Transverse colon (tissue), 4 donors: Measurements from ENCODE around the gene TOMM34. TPM values are rescaled to one million over a fixed set of nuclear protein-coding genes. Genes with fewer than 3 reads are reported as not detected.

Experiments
- DNase-seq: peaks from one replicate; pipeline ENCODE4 v3.0.0-alpha.2; 2019
- H3K27ac ChIP-seq, 4 donors: fragments of 200-600 bp; sonication (generic); 2 replicates each; pipeline ENCODE4 v1.5.1; 2016 to 2018; ENCODE audit warnings: inconsistent platforms in 4 of 4
- H3K27me3 ChIP-seq: fragments of 200-600 bp; sonication (generic); 2 replicates; pipeline ENCODE4 v1.5.1; 2017; ENCODE audit warnings: inconsistent platforms
- H3K36me3 ChIP-seq, 4 donors: fragments of 200-600 bp; sonication (generic); 2 replicates each; pipeline ENCODE4 v1.5.1; 2017 to 2019; ENCODE audit warnings: inconsistent platforms in 4 of 4
- H3K4me1 ChIP-seq, 4 donors: fragments of 200-600 bp; sonication (generic); 2 replicates each; pipeline ENCODE4 v1.5.1; 2017 to 2020; ENCODE audit warnings: inconsistent platforms in 4 of 4
- H3K4me3 ChIP-seq, 4 donors: fragments of 200-600 bp; sonication (generic); 1 replicate in 1 of 4; 2 replicates in 3 of 4; pipeline versions ENCODE4 v1.5.1 to v1.6.1; 2017 to 2019; ENCODE audit warnings: inconsistent platforms in 4 of 4
- H3K9me3 ChIP-seq, 2 donors: fragments of 200-600 bp; sonication (generic); 2 replicates each; pipeline ENCODE4 v1.5.1; 2017 to 2019; ENCODE audit warnings: inconsistent platforms in 2 of 2
- EP300 ChIP-seq: sonication (generic); formaldehyde crosslinking; IDR thresholded peaks from one replicate; pipeline ENCODE4 v1.6.1; 2017; ENCODE audit warnings: antibody characterized with exemption, low read depth
- POLR2A ChIP-seq: fragments of 450-650 bp; IDR thresholded peaks from one replicate; pipeline ENCODE4 v1.6.1; 2016; ENCODE audit warnings: antibody characterized with exemption, mild to moderate bottlenecking, moderate library complexity
- POLR2AphosphoS5 ChIP-seq, 3 donors: sonication (generic); formaldehyde crosslinking; IDR thresholded peaks; one replicate each; pipeline ENCODE4 v1.6.1; 2016; ENCODE audit warnings: antibody characterized with exemption in 3 of 3
- WGBS, 2 donors: methylation state at CpG; one replicate each; pipeline ENCODE4 v1.1.5; 2018; ENCODE audit warnings: low coverage in 1 of 2; 5-methylcytosine and 5-hydroxymethylcytosine counted together
- in situ Hi-C, 4 donors: fragments of 200-750 bp; cut with MboI; loops; one replicate each; pipeline versions ENCODE4 v1.15.0 to v1.15.1; 2017; ENCODE audit warnings: low sequenced_read_pairs in 3 of 4, low pct_ligation_motif_present in 1 of 4, low pct_unique_long_range_greater_than_20kb in 1 of 4
- intact Hi-C: fragments of 100-400 bp; cut with DNase I; formaldehyde crosslinking; loops from one replicate; pipeline ENCODE4 v1.15.1; 2023; ENCODE audit warnings: low total_unique reads
- total RNA-seq, 4 donors: library from RNA; depleted of rRNA; stranded (reverse); fragments of >200 nt; gene quantifications; one replicate each; pipeline ENCODE4 v1.1.0, GENCODE V29; 2016
- TF ChIP-seq, protein P1 (sequence below), 5 experiments: fragments of 200-600 bp in 3 of 5; fragments of 450-650 bp in 2 of 5; sonication (generic) in 3 of 5; IDR thresholded peaks; 1 replicate in 2 of 5; 2 replicates in 3 of 5; pipeline ENCODE4 v1.5.1; 2016 to 2017; ENCODE audit warnings: antibody characterized with exemption in 5 of 5, inconsistent platforms in 3 of 5, mild to moderate bottlenecking in 2 of 5, moderate library complexity in 1 of 5

TOMM34 gene
- total RNA-seq, 4 donors from 2014 or later: 1.2 to 14.8 (median 9.4) TPM

DNA sequence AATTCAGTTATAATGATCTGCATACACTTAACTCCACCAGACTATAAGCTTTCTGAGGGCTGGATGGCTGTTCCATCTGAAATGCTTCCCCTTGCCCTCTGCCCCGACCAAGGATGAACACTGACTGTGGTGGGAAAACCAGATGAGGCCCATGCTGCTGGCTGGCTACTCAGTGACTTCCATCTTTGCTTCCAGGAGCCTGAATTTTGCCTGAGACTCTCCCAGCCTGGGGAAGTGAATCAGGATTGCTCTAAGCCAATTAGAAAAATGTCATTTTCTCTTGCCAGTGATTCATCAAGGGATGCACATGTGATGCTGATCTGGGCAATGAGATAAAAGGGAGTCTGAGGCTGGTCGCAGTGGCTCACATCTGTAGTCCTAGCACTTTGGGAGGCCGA, 1.7 kb upstream of the TOMM34 start:
- H3K9me3 ChIP-seq: no peaks in the 10 kb centered on the region
- no peak overlapping the region for H3K27ac ChIP-seq
- in situ Hi-C loops (no loop called here), intact Hi-C loops (no loop called here)
- no peaks in the 10 kb centered on the region for H3K36me3 ChIP-seq
- peaks cover 5 to 32% (median 19%) of the 10 kb centered on the region in 4 donors for H3K4me1 ChIP-seq
- no peak overlapping the region for H3K4me3 ChIP-seq
- 83 to 94% methylated on average over 2 to 3 of the region's 3 CpGs for WGBS, 2 donors
- TF ChIP-seq EP300 (no peak), POLR2AphosphoS5 (IDR thresholded peaks at IDR 0.05) (no peak), POLR2A (no peak)
- TF ChIP-seq, protein P1, sequence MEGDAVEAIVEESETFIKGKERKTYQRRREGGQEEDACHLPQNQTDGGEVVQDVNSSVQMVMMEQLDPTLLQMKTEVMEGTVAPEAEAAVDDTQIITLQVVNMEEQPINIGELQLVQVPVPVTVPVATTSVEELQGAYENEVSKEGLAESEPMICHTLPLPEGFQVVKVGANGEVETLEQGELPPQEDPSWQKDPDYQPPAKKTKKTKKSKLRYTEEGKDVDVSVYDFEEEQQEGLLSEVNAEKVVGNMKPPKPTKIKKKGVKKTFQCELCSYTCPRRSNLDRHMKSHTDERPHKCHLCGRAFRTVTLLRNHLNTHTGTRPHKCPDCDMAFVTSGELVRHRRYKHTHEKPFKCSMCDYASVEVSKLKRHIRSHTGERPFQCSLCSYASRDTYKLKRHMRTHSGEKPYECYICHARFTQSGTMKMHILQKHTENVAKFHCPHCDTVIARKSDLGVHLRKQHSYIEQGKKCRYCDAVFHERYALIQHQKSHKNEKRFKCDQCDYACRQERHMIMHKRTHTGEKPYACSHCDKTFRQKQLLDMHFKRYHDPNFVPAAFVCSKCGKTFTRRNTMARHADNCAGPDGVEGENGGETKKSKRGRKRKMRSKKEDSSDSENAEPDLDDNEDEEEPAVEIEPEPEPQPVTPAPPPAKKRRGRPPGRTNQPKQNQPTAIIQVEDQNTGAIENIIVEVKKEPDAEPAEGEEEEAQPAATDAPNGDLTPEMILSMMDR (IDR thresholded peaks at IDR 0.05): no peak
- H3K27me3 ChIP-seq: no peaks in the 10 kb centered on the region
- DNase-seq: no peak

DNA sequence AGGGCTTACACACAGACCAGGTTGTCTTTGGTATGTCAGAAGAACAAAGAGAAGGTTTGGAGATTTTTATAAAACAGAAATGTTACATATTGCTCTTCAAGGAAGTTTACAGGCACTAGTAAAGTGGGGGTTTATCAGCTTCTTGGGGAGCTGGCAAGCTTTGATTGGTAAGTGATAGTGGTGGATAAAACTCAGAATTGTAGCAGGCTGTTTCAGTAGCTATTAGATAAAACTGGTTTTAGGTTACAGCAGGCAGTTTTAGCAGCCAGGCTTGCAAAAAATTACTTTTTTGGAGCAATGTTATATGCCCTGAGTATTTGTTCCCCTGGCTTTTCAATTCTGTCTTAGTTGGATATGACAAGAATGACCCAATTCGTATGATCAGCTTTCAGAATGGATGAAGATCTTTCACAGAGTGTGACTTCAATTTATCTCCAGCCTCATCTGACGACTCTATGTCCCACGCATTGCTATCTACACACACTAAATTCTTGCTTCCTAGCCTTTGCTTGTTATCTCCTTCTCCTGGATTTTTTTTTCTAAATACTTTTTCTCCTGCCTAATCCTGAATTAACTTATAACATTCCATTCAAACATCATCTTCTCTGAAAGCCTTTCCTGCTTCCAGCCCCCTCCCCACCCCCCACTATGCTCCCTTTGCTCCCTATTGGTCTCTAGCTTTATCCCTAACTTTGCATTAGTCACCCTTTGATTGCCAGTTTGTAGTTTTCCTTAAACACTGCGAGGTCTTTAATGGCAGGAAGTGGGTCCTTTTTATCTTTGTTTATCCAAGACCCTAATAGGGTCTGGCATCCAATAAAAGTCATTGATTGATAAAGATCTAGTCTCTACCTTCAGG, 1.0 kb upstream of the TOMM34 start:
- H3K4me1 ChIP-seq: peaks cover 5 to 31% (median 17%) of the 10 kb centered on the region in 4 donors
- intact Hi-C loops (no loop called here), in situ Hi-C loops (no loop called here)
- H3K27ac ChIP-seq: peak overlapping the region; percentile 79 to 89 (median 85)
- no peaks in the 10 kb centered on the region for H3K9me3 ChIP-seq
- H3K36me3 ChIP-seq: no peaks in the 10 kb centered on the region
- DNase-seq: no peak
- TF ChIP-seq EP300 (no peak), POLR2AphosphoS5 (IDR thresholded peaks at IDR 0.05) (no peak), POLR2A (no peak)
- TF ChIP-seq, protein P1 (IDR thresholded peaks at IDR 0.05): no peak
- WGBS, 2 donors: 71 to 77% methylated on average over 4 of the region's 4 CpGs
- H3K27me3 ChIP-seq: no peaks in the 10 kb centered on the region
- no peak overlapping the region for H3K4me3 ChIP-seq

DNA sequence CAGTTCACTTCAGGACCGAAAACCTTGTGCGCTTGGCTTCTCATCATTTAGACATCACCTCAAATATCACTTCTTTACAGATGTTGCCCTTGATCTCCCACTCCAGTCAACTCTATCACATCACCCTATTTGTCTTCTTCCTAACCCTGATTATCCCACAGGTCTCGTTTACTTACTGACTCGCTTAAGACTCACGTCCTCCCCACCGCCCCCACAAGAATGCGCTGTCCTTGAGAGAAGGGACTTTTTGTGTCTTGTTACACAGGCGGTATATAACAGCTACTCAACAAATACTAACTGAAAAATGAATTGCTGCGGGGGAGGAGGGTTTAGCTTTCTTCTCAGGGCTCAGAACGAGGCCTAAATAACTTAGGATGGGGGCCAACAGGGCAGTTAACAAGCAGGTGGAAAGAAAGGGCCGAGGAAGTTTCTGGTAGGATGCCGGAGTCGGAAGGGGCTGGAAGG, 527 bp downstream of the TOMM34 start:
- TF ChIP-seq POLR2A: no peak
- intact Hi-C loops (no loop called here), in situ Hi-C loops (no loop called here)
- 6 to 18% methylated on average over 5 to 13 of the region's 13 CpGs for WGBS, 2 donors
- Histone ChIP-seq H3K27me3 (no peaks in the 10 kb centered on the region), H3K4me1 (peaks cover 5 to 24% (median 14%) of the 10 kb centered on the region in 4 donors), H3K36me3 (peaks cover 0 to 10% (median 4%) of the 10 kb centered on the region in 4 donors), H3K9me3 (no peaks in the 10 kb centered on the region), H3K27ac (peak overlapping the region; percentile 79 to 89 (median 85)), H3K4me3 (peak overlapping the region; percentile 55 to 85 (median 77))
- peak; percentile 23 for DNase-seq

DNA sequence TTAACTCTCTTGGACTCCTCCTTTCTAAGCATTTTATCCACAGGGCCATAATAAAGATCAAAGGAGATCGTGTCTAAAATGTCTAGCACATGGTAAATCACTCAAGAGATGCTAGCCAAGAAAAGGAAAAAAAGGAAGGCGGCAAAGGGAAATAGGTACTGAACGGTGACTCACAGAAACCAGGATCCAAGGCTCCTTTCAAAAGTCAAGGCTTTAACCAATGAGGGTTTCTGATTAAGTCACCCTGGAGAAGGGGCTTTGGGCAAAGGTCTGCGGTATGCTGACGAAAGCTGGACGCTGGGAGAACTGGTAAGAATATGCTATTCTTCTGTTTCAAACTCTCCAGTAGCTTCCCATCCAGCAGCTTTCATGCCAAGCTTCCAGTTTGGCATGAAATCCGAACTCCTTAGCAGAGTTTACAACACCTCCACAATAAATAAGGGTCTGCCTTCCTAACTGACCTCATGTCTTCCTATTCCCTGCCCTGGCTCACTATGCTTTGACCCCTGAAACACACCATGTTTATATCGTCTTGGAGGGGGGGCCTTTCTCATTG, 1.0 kb downstream of the TOMM34 start:
- peaks cover 5 to 24% (median 14%) of the 10 kb centered on the region in 4 donors for H3K4me1 ChIP-seq
- intact Hi-C loops: no loop called here
- in situ Hi-C loops: no loop called here
- 26 to 29% methylated on average over 8 of the region's 8 CpGs for WGBS, 2 donors
- H3K27me3 ChIP-seq: no peaks in the 10 kb centered on the region
- H3K4me3 ChIP-seq: peak overlapping the region in 3 of 4 donors; percentile 55 to 85 (median 73)
- DNase-seq: no peak
- no peak for TF ChIP-seq POLR2A
- TF ChIP-seq POLR2AphosphoS5 (IDR thresholded peaks at IDR 0.05): no peak
- TF ChIP-seq, protein P1 (IDR thresholded peaks at IDR 0.05): no peak
- TF ChIP-seq EP300: no peak
- H3K36me3 ChIP-seq: peaks cover 0 to 13% (median 4%) of the 10 kb centered on the region in 4 donors
- H3K27ac ChIP-seq: peak overlapping the region; percentile 79 to 89 (median 85)
- no peaks in the 10 kb centered on the region for H3K9me3 ChIP-seq
